A549 (cell line): ENCODE data around the gene SNTA1.

ENCODE experiments used
- BHLHE40 ChIP-seq: IDR thresholded peaks from 2 replicates; pipeline ENCODE4 v1.6.1; 2012; ENCODE audit warnings: low read depth, low read length, inconsistent platforms
- CEBPB ChIP-seq, 2 experiments: fragments of >200 bp in 1 of 2; sonication (Bioruptor Twin) in 1 of 2; formaldehyde crosslinking in 1 of 2; IDR thresholded peaks; 2 replicates each; pipeline ENCODE4 v1.6.1; 2012 to 2016
- CTCF ChIP-seq: fragments of >200 bp; sonication (Bioruptor Twin); formaldehyde crosslinking; IDR thresholded peaks from 3 replicates; pipeline ENCODE4 v1.5.1; 2016
- FOSL2 ChIP-seq, 2 experiments: fragments of 450-650 bp in 1 of 2; fragments of >200 bp in 1 of 2; sonication (Bioruptor Twin) in 1 of 2; formaldehyde crosslinking; IDR thresholded peaks; 2 replicates each; pipeline versions ENCODE4 v1.5.0 to v1.6.1; 2016 to 2020; ENCODE audit warnings: mild to moderate bottlenecking in 1 of 2, moderate library complexity in 1 of 2
- HMGXB4 ChIP-seq: fragments of 250-450 bp; sonication (Bioruptor Pico); IDR thresholded peaks from 2 replicates; pipeline ENCODE4 v1.5.0; 2021; ENCODE audit warnings: mild to moderate bottlenecking, moderate library complexity, borderline replicate concordance
- MAFK ChIP-seq: fragments of 450-650 bp; IDR thresholded peaks from 2 replicates; pipeline ENCODE4 v1.6.1; 2014; ENCODE audit not compliant: partially characterized antibody
- POLR2A ChIP-seq: IDR thresholded peaks from 2 replicates; pipeline ENCODE4 v1.6.1; 2012; ENCODE audit warnings: mild to moderate bottlenecking, low read length
- RAD21 ChIP-seq, 2 experiments: fragments of >200 bp in 1 of 2; sonication (Bioruptor Twin) in 1 of 2; formaldehyde crosslinking in 1 of 2; IDR thresholded peaks in 1 of 2; conservative IDR thresholded peaks in 1 of 2; 2 replicates in 1 of 2; 3 replicates in 1 of 2; pipeline ENCODE4 v1.6.1; 2012 to 2018; ENCODE audit warnings: inconsistent platforms in 1 of 2
- RFX5 ChIP-seq: fragments of 450-650 bp; IDR thresholded peaks from 2 replicates; pipeline ENCODE4 v1.7.1; 2014; ENCODE audit warnings: antibody characterized with exemption, mild to moderate bottlenecking, moderate library complexity
- SMC3 ChIP-seq: fragments of >200 bp; sonication (Bioruptor Twin); formaldehyde crosslinking; IDR thresholded peaks from 3 replicates; pipeline ENCODE4 v1.6.1; 2018; ENCODE audit warnings: inconsistent platforms
- TP53 ChIP-seq: fragments of 250-450 bp; sonication (Bioruptor Pico); IDR thresholded peaks from 2 replicates; pipeline ENCODE4 v1.5.0; 2021; ENCODE audit warnings: mild to moderate bottlenecking, moderate library complexity
- ZNF302 ChIP-seq: fragments of 250-450 bp; sonication (Bioruptor Pico); IDR thresholded peaks from 2 replicates; pipeline ENCODE4 v1.9.0; 2021; ENCODE audit warnings: inconsistent platforms, mild to moderate bottlenecking, moderate library complexity
- TF ChIP-seq, protein P1 (sequence below): IDR thresholded peaks from 2 replicates; pipeline ENCODE4 v1.6.1; 2012
- TF ChIP-seq, protein P2 (sequence below): fragments of 450-650 bp; IDR thresholded peaks from 2 replicates; pipeline ENCODE4 v1.6.1; 2014; ENCODE audit warnings: antibody characterized with exemption

GRCh38 chr20:33470866-33471265 is 27.3 kb upstream of the SNTA1 start:
- TF ChIP-seq CTCF (no peak), ZNF302 (CRISPR knock-in tag) (no peak), MAFK (no peak), POLR2A (no peak), BHLHE40 (no peak), SMC3 (no peak), CEBPB (IDR thresholded peaks at IDR 0.05) (no peak), RAD21 (conservative IDR thresholded peaks at IDR 0.05 in 1 of 2, IDR thresholded peaks at IDR 0.05 in 1 of 2) (no peak), HMGXB4 (CRISPR knock-in tag) (no peak), TP53 (no peak), RFX5 (no peak), FOSL2 (IDR thresholded peaks at IDR 0.05) (no peak), FOSL2 (CRISPR knock-in tag; IDR thresholded peaks at IDR 0.05) (no peak)
- TF ChIP-seq, protein P1, sequence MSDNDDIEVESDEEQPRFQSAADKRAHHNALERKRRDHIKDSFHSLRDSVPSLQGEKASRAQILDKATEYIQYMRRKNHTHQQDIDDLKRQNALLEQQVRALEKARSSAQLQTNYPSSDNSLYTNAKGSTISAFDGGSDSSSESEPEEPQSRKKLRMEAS, result no peak
- TF ChIP-seq, protein P2, sequence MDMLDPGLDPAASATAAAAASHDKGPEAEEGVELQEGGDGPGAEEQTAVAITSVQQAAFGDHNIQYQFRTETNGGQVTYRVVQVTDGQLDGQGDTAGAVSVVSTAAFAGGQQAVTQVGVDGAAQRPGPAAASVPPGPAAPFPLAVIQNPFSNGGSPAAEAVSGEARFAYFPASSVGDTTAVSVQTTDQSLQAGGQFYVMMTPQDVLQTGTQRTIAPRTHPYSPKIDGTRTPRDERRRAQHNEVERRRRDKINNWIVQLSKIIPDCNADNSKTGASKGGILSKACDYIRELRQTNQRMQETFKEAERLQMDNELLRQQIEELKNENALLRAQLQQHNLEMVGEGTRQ, result no peak
